ENCODE data around the gene CHCHD10. TPM values are rescaled to one million over a fixed set of nuclear protein-coding genes. Genes with fewer than 3 reads are reported as not detected.
"Not testable (repeated sequence)": the region's sequence is repeated elsewhere in the genome, so short reads cannot be mapped to it uniquely, and the experiment has no call there.

Gene CHCHD10
- total RNA-seq, 1 experiment from 2014 or later, result 76.0 TPM

- in situ Hi-C loops (cut with HindIII; ENCODE audit: low pct_unique_long_range_greater_than_20kb, low sequenced_read_pairs), result not testable (repeated sequence)
- DNase-seq (ENCODE audit: low read depth, low spot score), result peak; percentile 13
Measured at GRCh38 chr22:23728108-23728507, 39.7 kb downstream of the CHCHD10 start.

GRCh38 chr22:23722724-23723123 lies 45.0 kb downstream of the CHCHD10 start:
- in situ Hi-C loops (cut with HindIII; ENCODE audit: low pct_unique_long_range_greater_than_20kb, low sequenced_read_pairs), result no loop called here
- DNase-seq (ENCODE audit: low read depth, low spot score), result no peak

- in situ Hi-C loops (cut with HindIII; ENCODE audit: low pct_unique_long_range_greater_than_20kb, low sequenced_read_pairs), result no loop called here
- no peak for DNase-seq (ENCODE audit: low read depth, low spot score)
Measured at GRCh38 chr22:23722160-23722559, 45.6 kb downstream of the CHCHD10 start.

GRCh38 chr22:23720855-23721254 lies 46.9 kb downstream of the CHCHD10 start:
- in situ Hi-C loops (cut with HindIII; ENCODE audit: low pct_unique_long_range_greater_than_20kb, low sequenced_read_pairs), result no loop called here

GRCh38 chr22:23718371-23719165 lies 49.2 kb downstream of the CHCHD10 start:
- peak; percentile 14 for DNase-seq (ENCODE audit: low read depth, low spot score)
- in situ Hi-C loops (cut with HindIII; ENCODE audit: low pct_unique_long_range_greater_than_20kb, low sequenced_read_pairs), result no loop called here

More at GRCh38 chr22:23720855-23721254, 46.9 kb downstream of the CHCHD10 start:
- DNase-seq (ENCODE audit: low read depth, low spot score), result no peak

- in situ Hi-C loops (cut with HindIII; ENCODE audit: low pct_unique_long_range_greater_than_20kb, low sequenced_read_pairs), result no loop called here
- peak; percentile 87 for DNase-seq (ENCODE audit: low read depth, low spot score)
Measured at GRCh38 chr22:23716811-23717801, 50.7 kb downstream of the CHCHD10 start.

Other genes with a start within 250 kb of the CHCHD10 start
- not detected in 2 replicates for gene IGLL1, start 187.7 kb downstream of the CHCHD10 start, total RNA-seq (2014; rRNA removed; shearing (Covaris generic))
- not detected in 2 replicates for gene DRICH1, start 135.7 kb downstream of the CHCHD10 start, total RNA-seq (2014; rRNA removed; shearing (Covaris generic))
- gene RGL4, start 77.0 kb downstream of the CHCHD10 start, total RNA-seq (2014; rRNA removed; shearing (Covaris generic)), result not detected in 2 replicates
- gene ZNF70, start 16.9 kb downstream of the CHCHD10 start, total RNA-seq (2014; rRNA removed; shearing (Covaris generic)), result 5.2 and 5.7 TPM in 2 replicates
- not detected in 2 replicates for gene VPREB3, start 13.5 kb downstream of the CHCHD10 start, total RNA-seq (2014; rRNA removed; shearing (Covaris generic))
- not detected in 2 replicates for gene C22orf15, start 5.0 kb downstream of the CHCHD10 start, total RNA-seq (2014; rRNA removed; shearing (Covaris generic))
- 1.1 TPM in 2 replicates for gene MMP11, start 4.9 kb upstream of the CHCHD10 start, total RNA-seq (2014; rRNA removed; shearing (Covaris generic))
- 71.1 and 78.4 TPM in 2 replicates for gene SMARCB1, start 19.0 kb upstream of the CHCHD10 start, total RNA-seq (2014; rRNA removed; shearing (Covaris generic))
- gene DERL3, start 71.0 kb upstream of the CHCHD10 start, total RNA-seq (2014; rRNA removed; shearing (Covaris generic)), result 0.13 and 0.26 TPM in 2 replicates
- gene SLC2A11, start 89.9 kb upstream of the CHCHD10 start, total RNA-seq (2014; rRNA removed; shearing (Covaris generic)), result 20.6 and 20.7 TPM in 2 replicates
- 837 and 896 TPM in 2 replicates for gene MIF, start 126.4 kb upstream of the CHCHD10 start, total RNA-seq (2014; rRNA removed; shearing (Covaris generic))
- gene GSTT2B, start 193.2 kb upstream of the CHCHD10 start, total RNA-seq (2014; rRNA removed; shearing (Covaris generic)), result 1.2 TPM in 2 replicates
- 1.6 and 1.8 TPM in 2 replicates for gene DDTL, start 198.9 kb upstream of the CHCHD10 start, total RNA-seq (2014; rRNA removed; shearing (Covaris generic))
- gene DDT, start 206.5 kb upstream of the CHCHD10 start, total RNA-seq (2014; rRNA removed; shearing (Covaris generic)), result 397 and 481 TPM in 2 replicates
- gene GSTT2, start 212.2 kb upstream of the CHCHD10 start, total RNA-seq (2014; rRNA removed; shearing (Covaris generic)), result not detected in 2 replicates
- not detected in 2 replicates for gene GSTT4, start 237.5 kb upstream of the CHCHD10 start, total RNA-seq (2014; rRNA removed; shearing (Covaris generic))
- gene CABIN1, start 243.3 kb upstream of the CHCHD10 start, total RNA-seq (2014; rRNA removed; shearing (Covaris generic)), result 28.4 and 29.1 TPM in 2 replicates

Data from SK-MEL-5 (cell line).